Progenitor cell of endocrine pancreas (in vitro differentiated cells): Measurements from ENCODE around the gene PDCD7. TPM values are rescaled to one million over a fixed set of nuclear protein-coding genes. Genes with fewer than 3 reads are reported as not detected.

Experiments used
- DNase-seq: peaks from one replicate; pipeline ENCODE4 v3.0.0; 2021; ENCODE audit warnings: low spot score; ENCODE audit not compliant: unreplicated experiment
- H3K27ac Mint-ChIP-seq: 2 replicates; pipeline ENCODE4 v1.8.0; 2021; ENCODE audit warnings: mild to moderate bottlenecking, moderate library complexity, mixed read lengths
- H3K27me3 Mint-ChIP-seq: 2 replicates; pipeline ENCODE4 v1.8.0; 2021; ENCODE audit warnings: mixed read lengths
- H3K36me3 Mint-ChIP-seq: 2 replicates; pipeline ENCODE4 v1.8.0; 2022; ENCODE audit warnings: mixed read lengths; ENCODE audit not compliant: insufficient read depth
- H3K4me1 Mint-ChIP-seq: 2 replicates; pipeline ENCODE4 v1.8.0; 2021; ENCODE audit warnings: low read depth, mixed read lengths
- H3K4me3 Mint-ChIP-seq: 2 replicates; pipeline ENCODE4 v1.8.0; 2021; ENCODE audit warnings: low read depth, mild to moderate bottlenecking, moderate library complexity, mixed read lengths
- H3K9me3 Mint-ChIP-seq: 2 replicates; pipeline ENCODE4 v1.8.0; 2021; ENCODE audit warnings: low read depth, mixed read lengths
- total RNA-seq: library from RNA; stranded (reverse); gene quantifications from 2 replicates; pipeline ENCODE4 v1.2.1, GENCODE V29; 2021
- TF ChIP-seq, protein P1 (sequence below): fragments of 200-600 bp; sonication (generic); IDR thresholded peaks from one replicate; pipeline ENCODE4 v1.5.0; 2021; ENCODE audit warnings: antibody characterized with exemption, mild to moderate bottlenecking; ENCODE audit not compliant: unreplicated experiment

Gene PDCD7
- total RNA-seq, 1 donor from 2014 or later = 34.4 TPM

DNA sequence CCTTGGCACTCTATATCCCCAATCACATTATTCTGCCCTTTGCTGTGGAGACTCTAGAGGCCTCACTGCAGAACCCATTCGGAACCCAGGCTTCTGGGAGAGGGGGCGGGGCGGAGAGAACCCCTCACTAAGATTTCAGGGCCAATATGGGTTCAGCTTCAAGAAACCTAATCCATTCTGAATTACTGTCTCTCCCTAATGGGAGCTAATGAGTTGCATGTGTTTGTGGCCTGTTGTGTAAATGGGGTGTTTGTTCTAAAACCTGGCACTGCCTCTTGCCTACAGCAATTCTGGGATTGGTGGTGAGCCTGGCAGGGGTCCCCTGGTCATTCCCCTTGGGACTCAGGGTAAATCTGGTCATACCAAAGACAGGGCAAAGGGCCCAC lies 65.2 kb downstream of the PDCD7 start:
- H3K27me3 Mint-ChIP-seq = peaks cover 45% of the 10 kb centered on the region
- H3K4me3 Mint-ChIP-seq = peak overlapping the region; percentile 50
- no peak overlapping the region for H3K27ac Mint-ChIP-seq
- no peaks in the 10 kb centered on the region for H3K9me3 Mint-ChIP-seq
- DNase-seq = no peak
- TF ChIP-seq, protein P1, sequence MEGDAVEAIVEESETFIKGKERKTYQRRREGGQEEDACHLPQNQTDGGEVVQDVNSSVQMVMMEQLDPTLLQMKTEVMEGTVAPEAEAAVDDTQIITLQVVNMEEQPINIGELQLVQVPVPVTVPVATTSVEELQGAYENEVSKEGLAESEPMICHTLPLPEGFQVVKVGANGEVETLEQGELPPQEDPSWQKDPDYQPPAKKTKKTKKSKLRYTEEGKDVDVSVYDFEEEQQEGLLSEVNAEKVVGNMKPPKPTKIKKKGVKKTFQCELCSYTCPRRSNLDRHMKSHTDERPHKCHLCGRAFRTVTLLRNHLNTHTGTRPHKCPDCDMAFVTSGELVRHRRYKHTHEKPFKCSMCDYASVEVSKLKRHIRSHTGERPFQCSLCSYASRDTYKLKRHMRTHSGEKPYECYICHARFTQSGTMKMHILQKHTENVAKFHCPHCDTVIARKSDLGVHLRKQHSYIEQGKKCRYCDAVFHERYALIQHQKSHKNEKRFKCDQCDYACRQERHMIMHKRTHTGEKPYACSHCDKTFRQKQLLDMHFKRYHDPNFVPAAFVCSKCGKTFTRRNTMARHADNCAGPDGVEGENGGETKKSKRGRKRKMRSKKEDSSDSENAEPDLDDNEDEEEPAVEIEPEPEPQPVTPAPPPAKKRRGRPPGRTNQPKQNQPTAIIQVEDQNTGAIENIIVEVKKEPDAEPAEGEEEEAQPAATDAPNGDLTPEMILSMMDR = no peak
- H3K4me1 Mint-ChIP-seq = peaks cover 4% of the 10 kb centered on the region
- no peaks in the 10 kb centered on the region for H3K36me3 Mint-ChIP-seq

DNA sequence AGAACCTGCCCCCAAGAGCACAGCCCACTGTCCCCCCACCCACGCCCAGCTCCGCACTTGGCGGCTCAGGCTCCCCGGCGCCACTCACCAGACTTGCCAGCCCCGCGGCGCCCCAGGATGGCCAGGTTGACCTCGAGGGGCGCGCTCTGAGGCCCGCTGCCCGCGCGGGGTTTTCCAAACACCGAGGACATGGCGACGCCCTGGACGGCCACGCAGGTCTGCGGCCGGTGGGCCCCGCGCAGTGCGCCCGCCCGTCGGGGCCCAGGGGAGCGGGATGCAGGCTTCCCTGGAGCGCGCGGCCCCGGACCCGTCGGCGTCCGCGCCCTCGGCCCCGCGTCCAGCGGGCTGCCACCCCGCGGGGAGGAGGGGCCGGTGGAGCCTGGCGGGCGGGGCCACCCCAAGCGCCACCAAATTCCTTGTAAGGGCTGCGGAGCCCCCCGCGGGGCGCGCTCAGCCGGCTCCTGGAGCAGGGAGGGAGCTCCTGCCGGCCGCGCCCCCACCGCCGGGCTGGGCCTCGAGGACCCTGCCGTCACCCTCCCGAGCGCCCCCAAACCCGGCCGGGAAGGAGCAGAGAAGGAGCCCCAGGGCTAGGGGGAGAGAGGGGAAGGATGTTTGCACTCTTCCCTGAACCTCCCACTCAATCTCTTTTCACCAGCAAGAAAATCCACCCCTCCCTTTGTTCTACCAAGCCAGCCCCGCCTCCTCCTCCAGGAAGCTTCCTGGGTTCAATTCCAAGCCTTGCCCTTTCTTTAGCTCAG lies 65.8 kb downstream of the PDCD7 start, which contains the start of gene RASL12:
Gene RASL12 (minus strand): TSS at position 347 of the 758 bp plus-strand sequence. CDS start 156 bp downstream, at position 191.
- DNase-seq = no peak
- Mint-ChIP-seq H3K4me3 (peak within 1 kb of the TSS; percentile 61), H3K4me1 (peaks cover 4% of the 10 kb centered on the region), H3K27ac (peak within 1 kb of the TSS; percentile 89), H3K27me3 (peaks cover 47% of the 10 kb centered on the region), H3K36me3 (no peaks in the 10 kb centered on the region), H3K9me3 (no peaks in the 10 kb centered on the region)
- TF ChIP-seq, protein P1 = no peak

Other genes starting within 250 kb of the PDCD7 start
- 1.4 and 2.0 TPM in 2 replicates for gene ANKDD1A, start 221.9 kb downstream of the PDCD7 start, total RNA-seq
- gene SPG21, start 143.9 kb downstream of the PDCD7 start, total RNA-seq = 101 and 103 TPM in 2 replicates
- 14.0 and 19.4 TPM in 2 replicates for gene MTFMT, start 104.2 kb downstream of the PDCD7 start, total RNA-seq
- not detected in 2 replicates for gene SLC51B, start 88.4 kb downstream of the PDCD7 start, total RNA-seq
- 0.38 and 0.40 TPM in 2 replicates for gene RASL12, start 65.8 kb downstream of the PDCD7 start, total RNA-seq
- not detected in 2 replicates for gene KBTBD13, start 57.1 kb downstream of the PDCD7 start, total RNA-seq
- gene UBAP1L, start 18.6 kb downstream of the PDCD7 start, total RNA-seq = 5.8 and 6.2 TPM in 2 replicates
- gene CLPX, start 51.5 kb upstream of the PDCD7 start, total RNA-seq = 52.1 and 56.2 TPM in 2 replicates
- 0.22 and 0.29 TPM in 2 replicates for gene CILP, start 77.7 kb upstream of the PDCD7 start, total RNA-seq
- 10.5 and 12.6 TPM in 2 replicates for gene PARP16, start 153.1 kb upstream of the PDCD7 start, total RNA-seq
- gene RNU5A-1, start 162.2 kb upstream of the PDCD7 start, total RNA-seq = not detected in 2 replicates
- gene RNU5B-1, start 170.9 kb upstream of the PDCD7 start, total RNA-seq = 41.3 and 48.7 TPM in 2 replicates
- 125 and 138 TPM in 2 replicates for gene IGDCC3, start 244.2 kb upstream of the PDCD7 start, total RNA-seq